Measurements from ENCODE around the gene GALNT10. TPM values are rescaled to one million over a fixed set of nuclear protein-coding genes. Genes with fewer than 3 reads are reported as not detected.

GALNT10 gene
- total and polyA plus RNA-seq, 2 experiments from 2014 or later: 3.2 to 12.9 TPM

DNA sequence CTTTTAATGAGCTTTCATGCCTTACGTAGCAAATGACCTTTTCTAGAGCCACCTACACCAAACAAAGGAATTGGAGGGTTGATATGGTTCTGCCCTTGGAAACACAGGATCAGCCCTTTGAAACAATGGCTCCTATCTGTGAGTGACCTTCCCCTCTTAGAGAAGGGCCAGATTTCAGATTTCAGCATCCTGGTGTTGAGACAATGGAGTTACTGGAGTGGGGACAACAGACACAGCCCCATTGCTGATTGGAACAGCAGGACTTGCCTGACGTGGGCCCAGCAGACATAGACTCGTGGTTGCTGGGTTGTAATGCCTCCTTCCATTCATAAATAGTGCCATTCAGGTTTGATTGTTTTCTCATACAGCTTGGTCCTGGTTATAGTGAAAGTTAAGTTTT, 96.0 kb downstream of the GALNT10 start:
- Histone ChIP-seq H3K27ac (ENCODE audit: low read depth) (peak overlapping the region; percentile 67), H3F3A (replicated peaks; ENCODE audit: low read depth) (no peaks in the 10 kb centered on the region), H2AFZ (no peak overlapping the region), H3K4me1 (ENCODE audit: insufficient read depth) (peaks cover 27% of the 10 kb centered on the region), H3K9me2 (ENCODE audit: insufficient read depth) (peaks cover 6% of the 10 kb centered on the region; the same call in 1 of the 2 replicates), H3K27me3 (ENCODE audit: insufficient read depth) (no peaks in the 10 kb centered on the region), H3K36me3 (ENCODE audit: insufficient read depth) (no peaks in the 10 kb centered on the region), H3K79me2 (replicated peaks; ENCODE audit: insufficient read depth) (no peaks in the 10 kb centered on the region), H3K4me3 (no peak overlapping the region), H3K4me2 (peak overlapping the region; percentile 59), H4K20me1 (replicated peaks; ENCODE audit: insufficient read depth) (no peaks in the 10 kb centered on the region)
- Mint-ChIP-seq H3K27me3 (ENCODE audit: insufficient read depth, low read depth, poor library complexity) (peaks cover 11% of the 10 kb centered on the region), H3K4me3 (no peak overlapping the region), H3K27ac (peak overlapping the region; percentile 64; the same call in 1 of the 2 replicates), H3K4me1 (peaks cover 34% of the 10 kb centered on the region), H3K9me3 (no peaks in the 10 kb centered on the region), H3K36me3 (ENCODE audit: low read depth) (no peaks in the 10 kb centered on the region)
- TF ChIP-seq, protein P1, sequence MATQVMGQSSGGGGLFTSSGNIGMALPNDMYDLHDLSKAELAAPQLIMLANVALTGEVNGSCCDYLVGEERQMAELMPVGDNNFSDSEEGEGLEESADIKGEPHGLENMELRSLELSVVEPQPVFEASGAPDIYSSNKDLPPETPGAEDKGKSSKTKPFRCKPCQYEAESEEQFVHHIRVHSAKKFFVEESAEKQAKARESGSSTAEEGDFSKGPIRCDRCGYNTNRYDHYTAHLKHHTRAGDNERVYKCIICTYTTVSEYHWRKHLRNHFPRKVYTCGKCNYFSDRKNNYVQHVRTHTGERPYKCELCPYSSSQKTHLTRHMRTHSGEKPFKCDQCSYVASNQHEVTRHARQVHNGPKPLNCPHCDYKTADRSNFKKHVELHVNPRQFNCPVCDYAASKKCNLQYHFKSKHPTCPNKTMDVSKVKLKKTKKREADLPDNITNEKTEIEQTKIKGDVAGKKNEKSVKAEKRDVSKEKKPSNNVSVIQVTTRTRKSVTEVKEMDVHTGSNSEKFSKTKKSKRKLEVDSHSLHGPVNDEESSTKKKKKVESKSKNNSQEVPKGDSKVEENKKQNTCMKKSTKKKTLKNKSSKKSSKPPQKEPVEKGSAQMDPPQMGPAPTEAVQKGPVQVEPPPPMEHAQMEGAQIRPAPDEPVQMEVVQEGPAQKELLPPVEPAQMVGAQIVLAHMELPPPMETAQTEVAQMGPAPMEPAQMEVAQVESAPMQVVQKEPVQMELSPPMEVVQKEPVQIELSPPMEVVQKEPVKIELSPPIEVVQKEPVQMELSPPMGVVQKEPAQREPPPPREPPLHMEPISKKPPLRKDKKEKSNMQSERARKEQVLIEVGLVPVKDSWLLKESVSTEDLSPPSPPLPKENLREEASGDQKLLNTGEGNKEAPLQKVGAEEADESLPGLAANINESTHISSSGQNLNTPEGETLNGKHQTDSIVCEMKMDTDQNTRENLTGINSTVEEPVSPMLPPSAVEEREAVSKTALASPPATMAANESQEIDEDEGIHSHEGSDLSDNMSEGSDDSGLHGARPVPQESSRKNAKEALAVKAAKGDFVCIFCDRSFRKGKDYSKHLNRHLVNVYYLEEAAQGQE (IDR thresholded peaks at IDR 0.05; ENCODE audit: unreplicated experiment): no peak
- no peak for TF ChIP-seq EZH2 (IDR thresholded peaks at IDR 0.05; ENCODE audit: low read depth, unreplicated experiment)
- no peak for TF ChIP-seq EZH2phosphoT487 (IDR thresholded peaks at IDR 0.05; ENCODE audit: unreplicated experiment)
- no peak for TF ChIP-seq POLR2AphosphoS5 (IDR thresholded peaks at IDR 0.05; ENCODE audit: low read depth)
- TF ChIP-seq JUNB (IDR thresholded peaks at IDR 0.05; ENCODE audit: unreplicated experiment): no peak
- no peak for TF ChIP-seq ZNF114 (CRISPR knock-in tag; IDR thresholded peaks at IDR 0.05)
- TF ChIP-seq ZNF331 (CRISPR knock-in tag; IDR thresholded peaks at IDR 0.05; ENCODE audit: low read depth): no peak
- TF ChIP-seq STAT1 (IDR thresholded peaks at IDR 0.05; ENCODE audit: unreplicated experiment): no peak
- TF ChIP-seq, protein P2, sequence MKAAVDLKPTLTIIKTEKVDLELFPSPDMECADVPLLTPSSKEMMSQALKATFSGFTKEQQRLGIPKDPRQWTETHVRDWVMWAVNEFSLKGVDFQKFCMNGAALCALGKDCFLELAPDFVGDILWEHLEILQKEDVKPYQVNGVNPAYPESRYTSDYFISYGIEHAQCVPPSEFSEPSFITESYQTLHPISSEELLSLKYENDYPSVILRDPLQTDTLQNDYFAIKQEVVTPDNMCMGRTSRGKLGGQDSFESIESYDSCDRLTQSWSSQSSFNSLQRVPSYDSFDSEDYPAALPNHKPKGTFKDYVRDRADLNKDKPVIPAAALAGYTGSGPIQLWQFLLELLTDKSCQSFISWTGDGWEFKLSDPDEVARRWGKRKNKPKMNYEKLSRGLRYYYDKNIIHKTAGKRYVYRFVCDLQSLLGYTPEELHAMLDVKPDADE (IDR thresholded peaks at IDR 0.05): no peak
- TF ChIP-seq, protein P3, sequence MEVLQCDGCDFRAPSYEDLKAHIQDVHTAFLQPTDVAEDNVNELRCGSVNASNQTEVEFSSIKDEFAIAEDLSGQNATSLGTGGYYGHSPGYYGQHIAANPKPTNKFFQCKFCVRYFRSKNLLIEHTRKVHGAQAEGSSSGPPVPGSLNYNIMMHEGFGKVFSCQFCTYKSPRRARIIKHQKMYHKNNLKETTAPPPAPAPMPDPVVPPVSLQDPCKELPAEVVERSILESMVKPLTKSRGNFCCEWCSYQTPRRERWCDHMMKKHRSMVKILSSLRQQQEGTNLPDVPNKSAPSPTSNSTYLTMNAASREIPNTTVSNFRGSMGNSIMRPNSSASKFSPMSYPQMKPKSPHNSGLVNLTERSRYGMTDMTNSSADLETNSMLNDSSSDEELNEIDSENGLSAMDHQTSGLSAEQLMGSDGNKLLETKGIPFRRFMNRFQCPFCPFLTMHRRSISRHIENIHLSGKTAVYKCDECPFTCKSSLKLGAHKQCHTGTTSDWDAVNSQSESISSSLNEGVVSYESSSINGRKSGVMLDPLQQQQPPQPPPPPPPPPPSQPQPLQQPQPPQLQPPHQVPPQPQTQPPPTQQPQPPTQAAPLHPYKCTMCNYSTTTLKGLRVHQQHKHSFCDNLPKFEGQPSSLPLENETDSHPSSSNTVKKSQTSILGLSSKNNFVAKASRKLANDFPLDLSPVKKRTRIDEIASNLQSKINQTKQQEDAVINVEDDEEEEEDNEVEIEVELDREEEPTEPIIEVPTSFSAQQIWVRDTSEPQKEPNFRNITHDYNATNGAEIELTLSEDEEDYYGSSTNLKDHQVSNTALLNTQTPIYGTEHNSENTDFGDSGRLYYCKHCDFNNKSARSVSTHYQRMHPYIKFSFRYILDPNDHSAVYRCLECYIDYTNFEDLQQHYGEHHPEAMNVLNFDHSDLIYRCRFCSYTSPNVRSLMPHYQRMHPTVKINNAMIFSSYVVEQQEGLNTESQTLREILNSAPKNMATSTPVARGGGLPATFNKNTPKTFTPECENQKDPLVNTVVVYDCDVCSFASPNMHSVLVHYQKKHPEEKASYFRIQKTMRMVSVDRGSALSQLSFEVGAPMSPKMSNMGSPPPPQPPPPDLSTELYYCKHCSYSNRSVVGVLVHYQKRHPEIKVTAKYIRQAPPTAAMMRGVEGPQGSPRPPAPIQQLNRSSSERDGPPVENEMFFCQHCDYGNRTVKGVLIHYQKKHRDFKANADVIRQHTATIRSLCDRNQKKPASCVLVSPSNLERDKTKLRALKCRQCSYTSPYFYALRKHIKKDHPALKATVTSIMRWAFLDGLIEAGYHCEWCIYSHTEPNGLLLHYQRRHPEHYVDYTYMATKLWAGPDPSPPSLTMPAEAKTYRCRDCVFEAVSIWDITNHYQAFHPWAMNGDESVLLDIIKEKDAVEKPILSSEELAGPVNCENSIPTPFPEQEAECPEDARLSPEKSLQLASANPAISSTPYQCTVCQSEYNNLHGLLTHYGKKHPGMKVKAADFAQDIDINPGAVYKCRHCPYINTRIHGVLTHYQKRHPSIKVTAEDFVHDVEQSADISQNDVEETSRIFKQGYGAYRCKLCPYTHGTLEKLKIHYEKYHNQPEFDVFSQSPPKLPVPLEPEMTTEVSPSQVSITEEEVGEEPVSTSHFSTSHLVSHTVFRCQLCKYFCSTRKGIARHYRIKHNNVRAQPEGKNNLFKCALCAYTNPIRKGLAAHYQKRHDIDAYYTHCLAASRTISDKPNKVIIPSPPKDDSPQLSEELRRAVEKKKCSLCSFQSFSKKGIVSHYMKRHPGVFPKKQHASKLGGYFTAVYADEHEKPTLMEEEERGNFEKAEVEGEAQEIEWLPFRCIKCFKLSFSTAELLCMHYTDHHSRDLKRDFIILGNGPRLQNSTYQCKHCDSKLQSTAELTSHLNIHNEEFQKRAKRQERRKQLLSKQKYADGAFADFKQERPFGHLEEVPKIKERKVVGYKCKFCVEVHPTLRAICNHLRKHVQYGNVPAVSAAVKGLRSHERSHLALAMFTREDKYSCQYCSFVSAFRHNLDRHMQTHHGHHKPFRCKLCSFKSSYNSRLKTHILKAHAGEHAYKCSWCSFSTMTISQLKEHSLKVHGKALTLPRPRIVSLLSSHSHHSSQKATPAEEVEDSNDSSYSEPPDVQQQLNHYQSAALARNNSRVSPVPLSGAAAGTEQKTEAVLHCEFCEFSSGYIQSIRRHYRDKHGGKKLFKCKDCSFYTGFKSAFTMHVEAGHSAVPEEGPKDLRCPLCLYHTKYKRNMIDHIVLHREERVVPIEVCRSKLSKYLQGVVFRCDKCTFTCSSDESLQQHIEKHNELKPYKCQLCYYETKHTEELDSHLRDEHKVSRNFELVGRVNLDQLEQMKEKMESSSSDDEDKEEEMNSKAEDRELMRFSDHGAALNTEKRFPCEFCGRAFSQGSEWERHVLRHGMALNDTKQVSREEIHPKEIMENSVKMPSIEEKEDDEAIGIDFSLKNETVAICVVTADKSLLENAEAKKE (CRISPR knock-in tag; IDR thresholded peaks at IDR 0.05): no peak
- no peak for TF ChIP-seq CREB1 (CRISPR knock-in tag; IDR thresholded peaks at IDR 0.05; ENCODE audit: low read depth)
- no peak for TF ChIP-seq NANOG (IDR thresholded peaks at IDR 0.05; ENCODE audit: borderline replicate concordance)
- DNase-seq (ENCODE audit: low spot score): peak; percentile 16
- peak; percentile 32 for ATAC-seq

All from GM23338 (cell line).